Activated naive CD8-positive, alpha-beta T cell treated with anti-CD3 and anti-CD28 coated beads for 36 hours (primary cell): ENCODE data around the gene SLC29A2. TPM values are rescaled to one million over a fixed set of nuclear protein-coding genes. Genes with fewer than 3 reads are reported as not detected.

ENCODE experiments used
- DNase-seq: peaks from one replicate; pipeline ENCODE4 v3.0.0; 2021
- H3K27ac Mint-ChIP-seq: one replicate; pipeline ENCODE4 v1.8.0; 2022; ENCODE audit warnings: mild to moderate bottlenecking, moderate library complexity, mixed read lengths
- H3K27me3 Mint-ChIP-seq: one replicate; pipeline ENCODE4 v1.8.0; 2022; ENCODE audit warnings: mild to moderate bottlenecking, mixed read lengths
- H3K36me3 Mint-ChIP-seq: one replicate; pipeline ENCODE4 v1.8.0; 2021; ENCODE audit warnings: mild to moderate bottlenecking, mixed read lengths
- H3K4me1 Mint-ChIP-seq: one replicate; pipeline ENCODE4 v1.8.0; 2021; ENCODE audit warnings: mixed read lengths
- H3K4me3 Mint-ChIP-seq: one replicate; pipeline ENCODE4 v1.8.0; 2022; ENCODE audit warnings: mild to moderate bottlenecking, moderate library complexity, mixed read lengths
- H3K9me3 Mint-ChIP-seq: one replicate; pipeline ENCODE4 v1.8.0; 2022; ENCODE audit warnings: mixed read lengths
- total RNA-seq, 2 experiments: library from RNA; stranded (reverse); gene quantifications; one replicate each; pipeline ENCODE4 v1.2.3, GENCODE V29; 2021

SLC29A2 gene
- total RNA-seq, 2 experiments from 2014 or later: 8.1 to 9.0 TPM

DNA sequence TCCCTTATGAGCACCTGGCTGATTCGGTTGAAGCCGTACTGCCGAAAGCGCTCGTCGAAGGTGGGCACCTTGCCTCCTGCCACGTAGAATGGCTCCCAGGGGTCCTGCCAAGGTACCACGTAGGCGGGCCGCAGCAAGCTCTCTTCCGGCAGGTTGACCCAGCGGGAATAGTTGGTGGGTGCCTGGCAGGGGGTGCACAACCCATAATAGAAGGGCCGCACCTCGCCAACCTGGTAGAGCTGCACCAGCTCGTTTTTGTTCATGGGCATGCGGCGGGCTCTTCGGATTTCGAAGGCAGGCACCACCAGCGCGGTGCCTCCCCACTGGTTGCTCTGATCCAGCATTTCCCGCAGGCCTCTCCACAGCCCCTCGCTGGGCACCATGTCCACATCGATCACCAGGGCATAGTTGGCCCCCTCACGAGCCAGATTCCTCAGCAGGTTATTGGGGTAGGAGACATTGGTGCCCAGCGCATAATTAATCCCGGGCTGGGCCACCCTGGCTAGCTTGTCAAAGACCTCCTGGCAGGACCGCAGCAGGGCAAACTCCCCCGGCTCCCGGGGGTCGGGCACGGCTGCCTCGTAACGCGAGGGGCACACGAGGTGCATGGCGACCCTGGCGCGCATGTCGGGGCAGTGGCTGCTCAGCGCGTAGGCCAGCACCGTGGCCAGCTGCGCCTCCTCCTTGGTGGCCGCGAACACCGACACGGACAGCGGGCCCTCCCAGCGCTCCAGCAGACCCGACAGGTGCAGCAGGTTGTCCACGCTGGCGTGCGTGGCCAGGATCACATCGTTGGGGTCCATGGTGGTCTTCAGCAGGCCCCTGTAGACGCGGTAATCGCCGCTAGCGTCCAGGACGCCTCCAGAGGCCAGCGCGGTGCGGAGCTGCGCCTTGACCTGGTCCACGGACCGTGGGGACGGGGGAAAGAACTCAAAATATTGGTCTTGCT is 24.8 kb downstream of the SLC29A2 start:
- Mint-ChIP-seq H3K4me3 (peak overlapping the region; percentile 93), H3K27me3 (peaks cover 7% of the 10 kb centered on the region), H3K4me1 (peaks cover 36% of the 10 kb centered on the region), H3K36me3 (peaks cover 9% of the 10 kb centered on the region), H3K27ac (peak overlapping the region; percentile 51), H3K9me3 (peaks cover 2% of the 10 kb centered on the region)
- DNase-seq: no peak

DNA sequence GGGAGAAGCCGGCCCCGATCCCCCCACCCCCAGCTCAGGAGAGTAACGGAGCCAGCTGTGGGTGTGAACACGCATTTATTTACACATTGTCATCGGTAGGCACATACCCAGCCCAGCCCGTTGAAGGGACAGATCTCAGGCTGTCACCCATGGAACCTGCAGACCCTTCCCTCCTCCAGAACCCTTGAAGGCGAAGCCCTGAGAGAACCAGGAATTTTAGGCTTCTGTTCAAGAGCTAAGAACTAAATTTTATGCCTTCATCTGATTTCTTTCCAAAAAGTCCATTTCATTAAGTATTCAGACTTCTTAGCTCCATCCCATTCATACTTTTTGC is 26.3 kb downstream of the SLC29A2 start:
- no peak for DNase-seq
- Mint-ChIP-seq H3K27ac (peak overlapping the region; percentile 90), H3K4me1 (peaks cover 36% of the 10 kb centered on the region), H3K9me3 (peaks cover 2% of the 10 kb centered on the region), H3K27me3 (peaks cover 7% of the 10 kb centered on the region), H3K4me3 (peak overlapping the region; percentile 93), H3K36me3 (peaks cover 11% of the 10 kb centered on the region)

DNA sequence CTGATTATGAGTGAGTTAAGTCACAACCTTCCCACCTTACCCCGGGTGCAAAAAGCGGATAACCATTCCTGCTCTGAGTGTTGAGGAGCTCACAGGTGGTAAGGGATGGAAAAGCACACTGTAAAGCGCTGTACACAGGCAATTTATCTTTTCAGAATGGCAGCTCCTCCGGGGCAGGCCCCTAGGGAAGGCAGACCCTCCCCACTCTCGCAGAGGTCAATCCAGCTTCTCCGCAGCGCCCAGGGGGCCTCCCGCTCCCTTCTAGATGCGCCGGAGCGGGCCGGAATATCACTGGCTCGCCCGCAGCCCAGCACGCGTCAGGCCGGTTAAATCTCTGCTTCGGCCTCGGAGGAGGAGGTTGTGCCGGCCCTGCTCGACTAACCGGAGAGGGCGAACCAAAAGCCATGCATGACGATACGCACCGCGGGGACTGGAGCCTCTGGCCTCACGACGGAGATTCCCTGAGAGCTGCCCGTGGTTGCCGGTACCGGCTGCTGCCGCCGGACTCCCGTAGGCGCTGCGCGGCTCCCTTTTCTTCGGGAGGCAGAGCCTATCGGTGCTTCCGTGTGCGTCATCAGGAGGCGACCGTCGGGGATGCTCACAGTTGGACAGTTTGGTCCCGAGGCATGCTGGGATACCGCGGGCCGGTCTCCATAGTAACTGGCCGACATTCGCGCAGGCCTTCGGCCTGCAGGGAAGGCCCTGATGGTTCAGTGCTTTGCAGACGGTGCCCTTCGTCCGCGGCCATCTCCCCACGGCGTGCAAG is 26.8 kb downstream of the SLC29A2 start, which contains the start of gene BRMS1:
BRMS1 (minus strand) TSS at position 555 of the 766 bp plus-strand sequence. CDS start 2,870 bp downstream, outside the sequence.
- peak within 1 kb of the TSS; percentile 93 for H3K4me3 Mint-ChIP-seq
- H3K36me3 Mint-ChIP-seq: peaks cover 11% of the 10 kb centered on the region
- H3K4me1 Mint-ChIP-seq: peaks cover 36% of the 10 kb centered on the region
- peaks cover 2% of the 10 kb centered on the region for H3K9me3 Mint-ChIP-seq
- peak; percentile 93 for DNase-seq
- H3K27me3 Mint-ChIP-seq: peaks cover 7% of the 10 kb centered on the region
- peak within 1 kb of the TSS; percentile 90 for H3K27ac Mint-ChIP-seq

DNA sequence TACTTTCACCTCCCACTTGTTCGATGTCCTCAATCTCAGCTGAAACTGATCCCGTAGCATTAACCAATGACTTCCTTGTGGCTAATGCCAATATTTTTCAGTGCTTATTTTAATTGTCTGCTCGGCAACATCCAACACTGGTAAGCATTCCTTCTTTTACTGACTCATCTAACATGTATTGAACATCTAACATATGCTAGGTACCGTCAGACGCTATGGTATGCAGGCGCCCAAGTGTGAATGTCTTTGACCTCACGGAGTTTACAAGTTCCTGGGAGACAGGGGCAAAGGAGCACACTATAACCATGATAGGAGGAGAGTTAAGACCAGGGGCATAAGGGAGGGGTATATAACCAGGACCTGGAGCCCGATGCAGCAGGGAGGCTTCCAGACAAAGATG is 28.4 kb downstream of the SLC29A2 start:
- H3K27me3 Mint-ChIP-seq: peaks cover 5% of the 10 kb centered on the region
- no peak overlapping the region for H3K27ac Mint-ChIP-seq
- H3K36me3 Mint-ChIP-seq: peaks cover 14% of the 10 kb centered on the region
- H3K4me3 Mint-ChIP-seq: peak overlapping the region; percentile 93
- peaks cover 34% of the 10 kb centered on the region for H3K4me1 Mint-ChIP-seq
- DNase-seq: no peak
- peaks cover 2% of the 10 kb centered on the region for H3K9me3 Mint-ChIP-seq

DNA sequence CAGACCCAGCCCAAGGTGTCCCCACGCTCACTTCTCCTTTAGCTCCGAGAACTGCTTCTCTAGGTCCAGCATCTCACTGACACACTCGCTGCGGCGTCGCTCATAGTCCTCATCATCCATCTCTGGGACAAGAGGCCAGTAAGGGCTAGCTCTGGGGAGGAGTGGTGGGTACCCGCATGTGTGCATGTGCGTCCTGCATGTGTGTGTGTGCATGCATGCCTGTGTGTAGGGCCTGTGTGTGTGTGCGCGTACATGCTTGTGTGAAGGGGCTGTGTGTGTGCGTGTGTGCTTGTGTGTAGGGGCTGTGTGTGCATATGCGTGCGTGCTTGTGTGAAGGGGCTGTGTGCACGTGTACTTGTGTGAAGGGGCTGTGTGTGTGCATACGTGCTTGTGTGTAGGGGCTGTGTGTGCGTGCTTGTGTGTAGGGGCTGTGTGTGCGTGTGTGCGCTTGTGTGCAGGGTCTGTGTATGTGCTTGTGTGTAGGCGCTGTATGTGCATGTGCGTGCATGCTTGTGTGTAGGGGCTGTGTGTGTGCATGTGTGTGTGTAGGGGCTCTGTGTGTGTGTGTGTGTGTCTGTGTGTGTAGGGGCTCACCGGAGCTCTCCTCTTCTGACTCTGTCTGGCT is 29.9 kb downstream of the SLC29A2 start:
- H3K4me3 Mint-ChIP-seq: no peak overlapping the region
- no peak for DNase-seq
- no peak overlapping the region for H3K27ac Mint-ChIP-seq
- peaks cover 45% of the 10 kb centered on the region for H3K4me1 Mint-ChIP-seq
- no peaks in the 10 kb centered on the region for H3K9me3 Mint-ChIP-seq
- peaks cover 10% of the 10 kb centered on the region for H3K36me3 Mint-ChIP-seq
- no peaks in the 10 kb centered on the region for H3K27me3 Mint-ChIP-seq

- Mint-ChIP-seq H3K4me1 (peaks cover 44% of the 10 kb centered on the region), H3K27me3 (no peaks in the 10 kb centered on the region), H3K27ac (no peak overlapping the region), H3K4me3 (no peak overlapping the region), H3K9me3 (no peaks in the 10 kb centered on the region), H3K36me3 (peaks cover 10% of the 10 kb centered on the region)
- no peak for DNase-seq
These were observed 30.7 kb downstream of the SLC29A2 start for GRCh38 chr11:66340596-66341501.

DNA sequence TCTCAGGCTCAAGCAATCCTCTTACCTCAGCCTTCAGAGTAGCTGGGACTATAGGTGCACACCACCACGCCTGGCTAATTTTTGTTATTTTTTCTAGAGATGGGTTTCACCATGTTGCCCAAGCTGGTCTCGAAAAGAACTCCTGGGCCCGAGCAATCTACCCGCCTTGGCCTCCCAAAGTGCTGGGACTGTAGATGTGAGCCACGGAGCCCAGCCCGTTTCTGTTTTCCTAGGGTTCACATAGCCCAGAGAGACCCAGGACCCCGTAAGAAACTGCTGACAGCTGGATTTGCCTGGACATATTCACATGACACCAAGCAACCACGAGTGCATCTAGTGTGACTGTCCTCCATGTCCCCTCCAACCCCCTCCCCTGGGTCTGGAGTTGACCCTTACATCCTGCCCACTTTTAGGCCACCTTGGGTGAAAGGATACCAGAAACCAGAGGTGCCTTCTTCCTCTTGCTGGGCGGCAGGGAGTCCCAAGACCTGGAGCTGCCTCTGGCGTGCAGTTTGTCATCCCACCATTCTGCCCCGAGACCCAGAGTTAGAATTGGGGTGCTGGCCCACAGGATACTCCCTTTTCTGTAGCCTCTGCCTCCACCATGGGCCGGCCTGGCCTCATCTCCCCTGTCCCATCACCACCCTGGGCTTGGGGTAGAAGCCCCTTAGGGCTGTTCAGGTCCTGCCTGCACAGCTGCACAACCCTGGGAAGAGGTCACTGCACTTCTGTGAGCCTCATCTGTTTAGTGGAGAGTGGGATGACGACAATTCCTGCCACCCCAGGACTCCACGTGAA is 31.7 kb downstream of the SLC29A2 start:
- DNase-seq: no peak
- Mint-ChIP-seq H3K4me1 (peaks cover 40% of the 10 kb centered on the region), H3K36me3 (peaks cover 10% of the 10 kb centered on the region), H3K9me3 (no peaks in the 10 kb centered on the region), H3K27me3 (no peaks in the 10 kb centered on the region), H3K4me3 (no peak overlapping the region), H3K27ac (no peak overlapping the region)

- no peak for DNase-seq
- Mint-ChIP-seq H3K4me3 (no peak overlapping the region), H3K4me1 (peaks cover 40% of the 10 kb centered on the region), H3K27ac (no peak overlapping the region), H3K27me3 (no peaks in the 10 kb centered on the region), H3K9me3 (no peaks in the 10 kb centered on the region), H3K36me3 (peaks cover 8% of the 10 kb centered on the region)
These were observed 32.3 kb downstream of the SLC29A2 start for GRCh38 chr11:66339162-66339675.

GRCh38 chr11:66338276-66339161 is 33.0 kb downstream of the SLC29A2 start:
- Mint-ChIP-seq H3K4me3 (no peak overlapping the region), H3K36me3 (peaks cover 8% of the 10 kb centered on the region), H3K27ac (peak overlapping the region; percentile 30), H3K4me1 (peaks cover 35% of the 10 kb centered on the region), H3K27me3 (no peaks in the 10 kb centered on the region), H3K9me3 (no peaks in the 10 kb centered on the region)
- no peak for DNase-seq

DNA sequence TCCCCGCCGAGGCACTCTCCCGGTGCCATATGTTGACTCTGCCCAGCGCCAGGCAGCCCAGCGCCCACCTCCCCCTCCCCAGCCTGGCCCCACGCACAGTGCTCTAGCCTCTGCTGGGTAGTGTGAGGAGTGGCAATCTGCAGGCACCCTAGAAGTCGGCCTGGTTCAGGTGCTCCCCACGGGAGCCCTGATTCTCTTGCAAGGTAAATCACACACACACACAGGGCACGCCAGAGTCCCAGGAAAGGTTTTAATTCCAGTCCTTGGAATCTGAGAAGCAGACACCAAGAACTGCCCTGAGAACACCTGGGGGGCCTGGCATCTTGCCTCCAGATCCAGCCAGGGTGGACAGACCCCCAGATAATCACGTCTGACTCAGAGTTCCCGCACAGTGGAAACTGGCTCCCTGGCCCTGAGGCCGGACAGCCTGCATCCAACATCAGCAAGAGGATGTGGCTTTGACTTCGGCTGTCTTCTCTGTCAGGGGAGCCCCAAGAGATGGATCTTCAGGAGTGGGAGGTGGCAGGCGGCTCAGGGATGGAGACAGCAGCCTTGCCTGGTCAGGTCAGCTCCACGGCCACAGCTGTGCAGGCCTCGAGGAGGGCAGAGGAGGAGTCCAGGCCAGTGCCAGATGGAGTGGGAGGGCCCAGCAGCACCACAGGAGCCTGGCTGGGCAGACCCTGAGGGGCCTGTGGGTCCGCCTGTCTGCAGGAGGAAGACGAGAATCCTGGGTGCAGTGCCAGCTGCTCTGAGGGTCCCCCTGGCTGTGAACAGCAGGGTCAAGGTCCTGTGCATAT is 34.3 kb downstream of the SLC29A2 start:
- H3K36me3 Mint-ChIP-seq: peaks cover 8% of the 10 kb centered on the region
- DNase-seq: no peak
- H3K4me3 Mint-ChIP-seq: peak overlapping the region; percentile 78
- H3K27ac Mint-ChIP-seq: peak overlapping the region; percentile 83
- H3K4me1 Mint-ChIP-seq: peaks cover 27% of the 10 kb centered on the region
- H3K27me3 Mint-ChIP-seq: no peaks in the 10 kb centered on the region
- no peaks in the 10 kb centered on the region for H3K9me3 Mint-ChIP-seq

DNA sequence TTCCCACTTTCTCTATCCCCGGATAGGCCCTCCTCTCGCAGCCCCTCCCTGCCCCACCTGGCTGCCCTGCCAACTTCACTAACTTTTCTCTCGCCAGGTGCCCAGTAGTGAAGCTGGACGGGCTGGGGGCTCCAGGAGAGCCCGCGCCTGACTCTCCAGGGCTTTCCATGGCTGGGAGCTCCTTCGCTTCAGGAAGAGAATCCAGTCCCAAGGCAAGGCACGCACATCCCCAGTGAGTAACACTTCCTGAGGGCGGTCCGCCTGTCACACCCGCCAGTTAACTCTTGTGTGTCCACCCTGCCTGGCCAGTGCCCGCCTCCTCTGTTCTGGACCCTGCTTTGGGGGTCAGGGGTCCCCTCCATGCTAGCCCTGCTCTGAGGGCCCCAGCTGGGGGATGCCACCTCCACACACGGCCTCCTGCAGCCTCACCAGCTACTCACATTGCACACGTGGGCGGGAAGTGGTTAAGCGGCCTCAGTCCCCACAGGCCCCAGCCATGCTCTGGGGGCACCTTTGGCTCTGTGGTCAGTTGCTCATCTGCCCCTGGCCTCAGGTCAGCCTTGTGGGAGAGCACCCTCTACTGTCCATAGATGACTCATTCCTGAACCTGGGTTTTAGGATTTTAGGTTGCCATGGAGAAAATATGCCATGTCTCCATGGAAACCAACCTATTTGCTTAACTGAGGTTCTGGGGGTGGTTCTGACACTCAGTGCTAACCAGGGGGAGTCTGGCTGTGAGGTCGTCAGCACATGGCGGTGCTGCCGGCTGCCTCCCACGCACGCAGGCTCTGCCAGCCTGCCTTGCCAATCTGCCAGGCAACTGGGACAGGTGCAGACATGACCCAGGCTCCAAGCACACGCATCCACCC is 35.1 kb downstream of the SLC29A2 start, which contains the start of gene RIN1:
RIN1 (minus strand) TSS at position 201 of the 869 bp plus-strand sequence; CDS start at position 169, 32 bp downstream.
- peaks cover 27% of the 10 kb centered on the region for H3K4me1 Mint-ChIP-seq
- H3K27ac Mint-ChIP-seq: peak within 1 kb of the TSS; percentile 83
- DNase-seq: peak; percentile 82
- peak within 1 kb of the TSS; percentile 78 for H3K4me3 Mint-ChIP-seq
- no peaks in the 10 kb centered on the region for H3K27me3 Mint-ChIP-seq
- H3K36me3 Mint-ChIP-seq: peaks cover 2% of the 10 kb centered on the region
- no peaks in the 10 kb centered on the region for H3K9me3 Mint-ChIP-seq
